ENCODE measurements around the gene RPL21. TPM values are rescaled to one million over a fixed set of nuclear protein-coding genes. Genes with fewer than 3 reads are reported as not detected.

Gene RPL21
- polyA plus RNA-seq, 3 donors from 2014 or later, result 3,259 to 4,649 (median 3,425) TPM

DNA sequence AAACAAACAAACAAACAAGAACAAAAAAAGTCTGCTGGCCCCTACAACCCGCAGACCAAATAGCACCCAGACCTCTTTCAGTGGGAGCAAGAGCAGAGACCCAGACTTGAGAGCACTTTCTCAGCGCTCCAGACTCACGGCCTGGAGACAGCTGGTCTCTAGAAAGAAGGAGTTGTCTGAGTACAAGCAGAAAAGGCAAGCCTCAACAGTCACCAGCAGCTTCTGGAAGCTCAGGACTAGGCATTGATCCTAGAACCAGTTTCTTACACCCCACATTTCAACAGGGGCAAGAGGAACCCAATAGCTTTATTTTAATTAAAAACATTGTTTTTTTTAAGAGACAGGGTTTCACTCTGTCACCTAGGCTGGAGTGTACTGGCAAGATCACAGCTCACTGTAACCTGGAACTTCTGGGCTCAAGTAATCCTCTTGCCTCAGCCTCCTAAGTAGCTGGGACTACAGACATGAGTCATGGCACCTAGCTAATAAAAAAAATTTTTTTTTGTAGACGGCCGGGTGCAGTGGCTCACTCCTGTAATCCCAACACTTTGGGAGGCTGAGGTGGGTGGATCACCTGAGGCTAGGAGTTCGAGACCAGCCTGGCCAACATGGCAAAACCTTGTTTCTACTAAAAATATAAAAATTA, 49.7 kb downstream of the RPL21 start:
- no peak overlapping the region for H3K4me3 Mint-ChIP-seq
- DNase-seq, result no peak
- H3K27me3 Mint-ChIP-seq (ENCODE audit: low read depth in 3 of 3), result peaks cover 1 to 10% (median 2%) of the 10 kb centered on the region in 3 donors
- no peak overlapping the region for H3K27ac Mint-ChIP-seq
- H3K9me3 Mint-ChIP-seq, result no peaks in the 10 kb centered on the region
- H3K36me3 Mint-ChIP-seq, result no peaks in the 10 kb centered on the region
- no peaks in the 10 kb centered on the region for H3K4me1 Mint-ChIP-seq

DNA sequence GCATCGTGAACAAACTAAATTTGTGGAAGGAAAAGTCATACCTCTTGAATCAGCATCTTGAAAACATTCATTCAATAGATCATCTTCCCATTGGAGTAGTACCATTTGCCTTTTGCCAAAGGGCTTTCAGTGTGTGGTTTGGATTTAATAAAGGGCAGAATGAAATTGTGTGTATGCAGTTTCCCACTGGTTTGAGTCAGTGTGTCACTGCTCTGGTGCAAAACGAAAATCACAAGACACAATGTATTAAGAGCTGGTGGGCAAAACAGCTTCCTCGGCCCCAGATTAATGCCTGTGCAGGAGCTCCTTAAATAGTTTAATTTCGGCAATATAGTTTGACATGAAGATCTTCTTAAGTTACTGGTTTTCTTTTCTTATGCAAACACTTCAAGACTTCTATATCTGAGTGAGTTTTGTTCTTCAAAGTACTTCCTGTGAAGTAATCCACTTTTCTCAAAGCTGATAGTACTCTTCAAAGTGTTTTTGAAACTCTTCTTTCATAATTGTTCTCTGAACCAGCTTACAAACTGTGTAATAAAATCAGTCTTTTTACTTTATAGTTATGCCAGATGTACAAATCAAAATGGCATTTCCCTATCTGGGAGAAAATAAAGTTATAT, 51.4 kb downstream of the RPL21 start:
- Mint-ChIP-seq H3K4me1 (no peaks in the 10 kb centered on the region), H3K36me3 (no peaks in the 10 kb centered on the region), H3K4me3 (no peak overlapping the region), H3K9me3 (no peaks in the 10 kb centered on the region), H3K27ac (no peak overlapping the region), H3K27me3 (ENCODE audit: low read depth in 3 of 3) (peaks cover 0 to 9% (median 2%) of the 10 kb centered on the region in 3 donors)
- no peak for DNase-seq

DNA sequence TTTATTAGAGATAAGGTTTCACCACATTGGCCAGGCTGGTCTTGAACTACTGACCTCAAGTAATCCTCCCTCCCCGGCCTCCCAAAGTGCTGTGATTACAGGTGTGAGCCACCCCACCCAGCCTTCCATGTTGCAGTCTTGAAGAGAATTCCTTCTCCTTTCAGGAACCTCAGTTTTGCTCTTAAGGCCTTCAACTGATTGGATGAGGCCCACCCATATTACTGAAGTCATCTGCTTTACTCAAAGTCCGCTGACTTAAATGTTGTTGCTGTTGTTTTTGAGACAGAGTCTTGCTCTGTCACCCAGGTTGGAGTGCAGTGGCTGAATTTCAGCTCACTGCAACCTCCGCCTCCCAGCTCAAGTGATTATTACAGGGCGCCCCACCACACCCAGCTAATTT, 52.7 kb downstream of the RPL21 start:
- Mint-ChIP-seq H3K4me3 (no peak overlapping the region), H3K27ac (no peak overlapping the region), H3K4me1 (no peaks in the 10 kb centered on the region), H3K9me3 (no peaks in the 10 kb centered on the region), H3K27me3 (ENCODE audit: low read depth in 3 of 3) (peaks cover 0 to 6% (median 2%) of the 10 kb centered on the region in 3 donors), H3K36me3 (no peaks in the 10 kb centered on the region)
- DNase-seq, result no peak

DNA sequence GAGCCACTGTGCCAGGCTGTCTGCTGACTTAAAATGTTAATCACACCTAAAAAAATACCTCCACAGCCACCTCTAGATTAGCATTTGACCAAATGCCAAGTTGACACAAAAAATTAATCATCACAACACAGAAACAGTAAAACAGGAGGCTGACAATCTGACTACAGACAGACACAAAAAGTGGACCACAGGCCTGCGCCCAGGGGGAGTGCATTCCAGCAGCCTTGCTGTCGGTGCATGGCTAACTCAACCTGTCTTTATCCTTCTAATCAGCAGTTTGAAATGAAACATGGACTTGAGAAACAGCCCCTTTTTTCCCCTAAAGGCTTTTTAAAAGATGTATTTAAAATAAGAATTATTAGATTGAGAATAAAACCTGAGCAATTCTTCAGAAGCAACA, 53.3 kb downstream of the RPL21 start:
- no peaks in the 10 kb centered on the region for H3K9me3 Mint-ChIP-seq
- H3K36me3 Mint-ChIP-seq, result no peaks in the 10 kb centered on the region
- H3K27ac Mint-ChIP-seq, result no peak overlapping the region
- no peak for DNase-seq
- no peak overlapping the region for H3K4me3 Mint-ChIP-seq
- peaks cover 2 to 6% (median 2%) of the 10 kb centered on the region in 3 donors for H3K27me3 Mint-ChIP-seq (ENCODE audit: low read depth in 3 of 3)
- no peaks in the 10 kb centered on the region for H3K4me1 Mint-ChIP-seq

Other genes starting within 250 kb of the RPL21 start
- gene USP12, start 79.7 kb upstream of the RPL21 start, polyA plus RNA-seq, result 10 to 100 TPM; 11.2 to 12.7 (median 11.4) TPM
- gene RASL11A, start 19.3 kb downstream of the RPL21 start, polyA plus RNA-seq, result under 1 TPM in 2 of 3 donors, not detected in 1; 0.22 to 0.54 TPM
- gene GTF3A, start 173.1 kb downstream of the RPL21 start, polyA plus RNA-seq, result 100 to 1,000 TPM; 483 to 645 (median 583) TPM
- 10 to 100 TPM; 55.0 to 77.7 (median 67.1) TPM for gene MTIF3, start 199.0 kb downstream of the RPL21 start, polyA plus RNA-seq

All from immature natural killer cell (primary cell).